GM12801 (cell line): ENCODE data around the gene FNIP2.

Experiments
- CTCF ChIP-seq: IDR thresholded peaks from one replicate; pipeline ENCODE4 v1.5.1; 2011; ENCODE audit warnings: control low read depth; ENCODE audit not compliant: insufficient read length; ENCODE audit errors: extremely low read depth

The FNIP2 gene

GRCh38 chr4:158827543-158827981 lies 58.7 kb downstream of the FNIP2 start:
- TF ChIP-seq CTCF: no peak

GRCh38 chr4:158829254-158829653 lies 60.4 kb downstream of the FNIP2 start:
- no peak for TF ChIP-seq CTCF

- no peak for TF ChIP-seq CTCF
Measured at GRCh38 chr4:158833602-158834001, 64.8 kb downstream of the FNIP2 start.

- TF ChIP-seq CTCF: no peak
Measured at GRCh38 chr4:158835226-158836001, 66.6 kb downstream of the FNIP2 start.

- TF ChIP-seq CTCF: no peak
Measured at GRCh38 chr4:158836002-158836369, 67.2 kb downstream of the FNIP2 start.

DNA sequence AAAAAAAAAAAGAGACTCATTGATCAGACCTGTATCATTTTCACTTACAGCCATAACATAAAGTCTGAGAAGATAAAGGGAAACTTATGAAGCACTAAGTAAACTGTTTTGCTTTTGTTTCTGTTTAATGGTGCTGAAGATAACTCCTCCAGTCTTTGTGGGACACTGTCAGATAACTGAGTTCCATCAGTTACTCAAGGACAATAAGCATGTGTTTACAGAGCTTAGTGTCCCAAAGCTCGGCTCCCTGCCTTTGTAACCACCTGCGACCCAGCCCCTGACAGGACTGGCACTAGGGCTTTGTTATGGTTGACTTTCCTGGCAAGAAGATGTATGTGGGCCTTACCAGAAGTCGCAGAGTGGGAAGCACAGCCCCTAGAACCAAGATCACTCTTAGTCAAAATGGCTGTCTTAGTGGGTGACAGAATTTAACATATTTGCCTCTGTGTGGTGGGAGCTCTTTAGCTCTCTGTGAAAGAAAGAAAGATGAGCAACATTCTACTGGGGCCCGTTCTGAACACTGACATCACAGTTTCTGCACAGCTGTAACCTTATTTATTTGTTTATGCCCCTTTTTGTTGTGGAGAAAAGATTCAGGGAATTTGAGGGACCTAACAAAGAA lies 68.1 kb downstream of the FNIP2 start:
- no peak for TF ChIP-seq CTCF

DNA sequence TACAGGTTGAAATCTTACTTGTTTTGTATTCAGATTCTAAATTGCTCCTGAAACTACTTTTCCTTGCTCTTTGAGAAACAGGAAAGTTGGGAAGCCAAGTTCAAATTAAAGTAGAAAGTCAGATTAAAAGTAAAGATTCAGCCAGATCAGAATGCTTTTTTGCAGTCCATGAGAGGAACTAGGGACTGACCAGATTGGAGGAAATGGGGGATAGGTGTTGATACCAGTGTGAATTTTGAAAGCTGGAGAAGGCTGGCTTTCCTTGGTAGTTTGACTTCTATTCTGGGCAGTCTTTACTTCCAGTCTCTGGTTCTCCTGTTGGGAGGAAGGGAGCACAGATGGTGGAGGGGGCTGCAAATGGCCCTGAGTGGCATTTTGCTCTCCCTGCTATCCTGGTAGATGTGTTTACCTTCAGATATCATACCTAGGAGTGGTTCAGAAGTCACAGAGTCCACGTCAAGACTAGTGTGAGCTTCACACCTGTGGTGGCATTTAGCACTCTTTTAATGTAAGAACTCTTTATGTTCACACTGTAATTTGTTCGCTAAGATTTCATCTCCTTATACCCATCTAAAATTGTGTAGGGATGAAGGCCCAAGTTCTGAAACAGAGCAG lies 68.8 kb downstream of the FNIP2 start:
- no peak for TF ChIP-seq CTCF
